D721Med (cell line): ENCODE measurements around the gene AK2.
A peak's percentile ranks its signal among the peaks of the same experiment; 100 is the strongest.
"Not testable (repeated sequence)": the region's sequence is repeated elsewhere in the genome, so short reads cannot be mapped to it uniquely, and the experiment has no call there.

Source experiments
- DNase-seq: peaks from one replicate; pipeline ENCODE4 v3.0.0; 2011; ENCODE audit warnings: low spot score; ENCODE audit not compliant: insufficient read length
- FAIRE-seq: peaks from 2 replicates; lab custom pipeline; 2011; peaks lifted over from hg19 to GRCh38; lab: Jason Lieb, UNC
- TF ChIP-seq, protein P1 (sequence below): IDR thresholded peaks from 2 replicates; pipeline ENCODE4 v1.5.1; 2012; ENCODE audit warnings: mild to moderate bottlenecking, control low read depth; ENCODE audit not compliant: insufficient read depth; ENCODE audit errors: missing control alignments

The AK2 gene

GRCh38 chr1:32998064-32998463 lies 38.6 kb downstream of the AK2 start:
- no peak for DNase-seq
- TF ChIP-seq, protein P1, sequence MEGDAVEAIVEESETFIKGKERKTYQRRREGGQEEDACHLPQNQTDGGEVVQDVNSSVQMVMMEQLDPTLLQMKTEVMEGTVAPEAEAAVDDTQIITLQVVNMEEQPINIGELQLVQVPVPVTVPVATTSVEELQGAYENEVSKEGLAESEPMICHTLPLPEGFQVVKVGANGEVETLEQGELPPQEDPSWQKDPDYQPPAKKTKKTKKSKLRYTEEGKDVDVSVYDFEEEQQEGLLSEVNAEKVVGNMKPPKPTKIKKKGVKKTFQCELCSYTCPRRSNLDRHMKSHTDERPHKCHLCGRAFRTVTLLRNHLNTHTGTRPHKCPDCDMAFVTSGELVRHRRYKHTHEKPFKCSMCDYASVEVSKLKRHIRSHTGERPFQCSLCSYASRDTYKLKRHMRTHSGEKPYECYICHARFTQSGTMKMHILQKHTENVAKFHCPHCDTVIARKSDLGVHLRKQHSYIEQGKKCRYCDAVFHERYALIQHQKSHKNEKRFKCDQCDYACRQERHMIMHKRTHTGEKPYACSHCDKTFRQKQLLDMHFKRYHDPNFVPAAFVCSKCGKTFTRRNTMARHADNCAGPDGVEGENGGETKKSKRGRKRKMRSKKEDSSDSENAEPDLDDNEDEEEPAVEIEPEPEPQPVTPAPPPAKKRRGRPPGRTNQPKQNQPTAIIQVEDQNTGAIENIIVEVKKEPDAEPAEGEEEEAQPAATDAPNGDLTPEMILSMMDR, result no peak
- FAIRE-seq, result no peak

DNA sequence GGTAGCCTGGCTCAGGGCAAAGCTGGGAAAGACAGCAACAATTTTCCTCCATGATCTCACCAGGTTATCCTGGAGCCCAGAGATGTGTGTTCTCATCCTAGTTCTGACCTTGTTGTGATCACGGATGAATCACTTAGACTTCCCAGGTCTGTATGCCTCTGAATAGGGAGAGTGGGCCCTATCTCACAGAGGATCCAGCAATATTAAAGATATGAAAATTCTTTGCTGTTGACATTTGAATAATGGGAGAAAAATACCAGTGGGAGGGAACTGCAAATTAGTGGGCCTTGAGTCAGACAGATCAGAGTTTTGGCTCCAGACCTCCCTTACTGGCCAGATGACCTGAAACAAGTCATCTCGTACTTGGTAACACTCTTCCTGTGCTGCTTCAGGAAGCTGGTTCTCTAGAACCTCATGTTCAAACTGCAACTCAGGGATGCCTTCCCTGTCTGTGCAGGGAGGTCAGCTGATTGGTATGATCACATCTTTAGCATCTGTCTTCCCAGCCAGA lies 39.2 kb downstream of the AK2 start:
- TF ChIP-seq, protein P1, result no peak
- FAIRE-seq (no peak), DNase-seq (no peak)

- not testable (repeated sequence) for DNase-seq, FAIRE-seq
Observed at GRCh38 chr1:32993324-32993636, 43.4 kb downstream of the AK2 start.

- FAIRE-seq (no peak), DNase-seq (peak; percentile 32)
- TF ChIP-seq, protein P1, result no peak
Observed at GRCh38 chr1:32992489-32993323, 44.0 kb downstream of the AK2 start.

DNA sequence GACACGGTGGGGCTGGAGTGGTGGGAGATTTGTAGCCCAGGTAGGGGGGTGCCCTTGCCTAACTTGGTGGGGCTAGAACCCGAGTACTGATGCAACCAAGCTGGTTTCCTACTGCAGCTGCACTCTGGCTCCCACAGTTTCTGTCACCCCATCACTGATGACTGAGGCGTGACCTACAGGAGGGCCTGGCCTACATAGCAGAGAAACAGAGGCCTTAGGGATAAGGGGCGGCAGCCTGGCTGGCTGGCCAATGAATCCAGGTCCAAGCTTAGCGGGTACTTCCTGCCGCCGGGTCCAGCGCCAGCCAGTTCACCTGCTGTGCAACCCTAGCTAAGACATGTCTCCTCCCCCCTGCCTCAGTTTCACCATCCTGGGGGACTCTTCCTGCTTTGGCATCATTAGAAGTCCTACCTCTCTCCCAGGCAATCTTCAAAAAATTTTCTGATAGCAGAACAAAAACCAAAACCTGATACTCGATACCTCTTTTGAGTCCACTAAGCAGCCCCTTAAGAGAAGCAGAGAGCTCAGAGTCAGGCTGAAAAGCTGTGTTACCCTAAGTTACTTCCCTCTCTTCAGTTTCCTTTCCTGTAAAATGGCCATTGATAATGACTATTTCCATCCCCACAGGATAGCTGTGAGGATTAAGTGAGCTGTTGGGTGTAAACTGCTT lies 44.7 kb downstream of the AK2 start:
- FAIRE-seq (no peak), DNase-seq (no peak)
- TF ChIP-seq, protein P1, result no peak

DNA sequence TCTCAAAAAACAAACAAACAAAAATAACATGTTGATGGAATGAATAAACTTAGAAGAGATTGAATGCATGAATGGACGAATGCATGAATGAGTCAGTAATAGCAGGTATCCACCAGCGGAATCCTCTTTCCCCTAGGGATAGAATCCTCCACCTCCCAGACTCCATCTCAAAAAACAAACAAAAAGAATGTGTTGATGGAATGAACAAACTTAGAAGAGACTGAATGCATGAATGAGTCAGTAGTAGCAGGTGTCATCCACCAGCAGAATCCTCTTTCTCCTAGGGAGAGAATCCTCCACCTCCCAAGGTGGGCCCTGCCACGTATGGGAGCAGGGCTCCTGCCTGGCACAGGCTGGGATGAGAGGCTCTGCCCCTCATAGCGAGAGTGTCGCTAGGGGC lies 45.3 kb downstream of the AK2 start:
- no peak for FAIRE-seq
- TF ChIP-seq, protein P1, result no peak
- no peak for DNase-seq

- TF ChIP-seq, protein P1, result no peak
- DNase-seq, result no peak
- FAIRE-seq, result no peak
Observed at GRCh38 chr1:32990887-32991286, 45.8 kb downstream of the AK2 start.
